Measurements from ENCODE around the gene RARA. TPM values are rescaled to one million over a fixed set of nuclear protein-coding genes. Genes with fewer than 3 reads are reported as not detected.

The RARA gene
- total and polyA plus RNA-seq, 2 of the 4 experiments (the other 2 are of a cell fraction) = 9.0 to 12.7 TPM

DNA sequence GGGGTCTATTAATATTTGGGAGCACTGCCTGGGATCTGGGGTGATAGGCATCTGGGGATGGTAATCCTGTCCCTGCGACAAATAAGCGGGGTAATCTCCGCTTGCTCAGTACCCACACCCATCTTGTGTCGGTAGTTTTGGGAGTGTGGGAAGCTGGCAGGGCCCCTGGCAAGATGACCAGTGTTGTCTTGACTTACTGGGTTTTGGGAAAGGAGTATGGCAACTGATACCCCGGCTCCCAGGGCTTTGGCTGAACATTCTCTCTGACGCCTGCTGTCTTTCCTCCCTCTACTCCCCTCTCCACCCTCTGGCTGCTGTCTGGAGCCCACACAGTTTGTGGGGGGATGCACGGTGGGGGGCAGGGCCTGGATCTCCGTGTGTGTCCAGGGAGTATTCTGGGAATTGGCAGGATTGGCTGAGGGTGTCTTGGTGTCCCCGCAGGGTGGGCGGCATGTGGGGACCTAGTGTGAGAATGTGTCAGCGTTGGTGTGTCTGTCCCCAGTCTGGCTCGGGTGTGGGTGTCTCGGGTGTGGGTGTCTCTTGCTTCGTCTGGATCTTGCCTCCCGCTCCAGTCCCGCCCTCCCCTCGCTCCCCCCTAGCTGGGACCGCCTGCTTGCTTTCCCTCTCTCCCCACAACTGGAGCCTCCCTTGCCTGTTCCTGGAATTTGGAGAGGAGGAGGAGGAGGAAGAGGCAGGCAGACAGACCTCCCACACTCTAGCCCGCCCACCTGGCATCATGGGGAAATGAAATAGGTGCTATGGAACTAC is 12.0 kb downstream of the RARA start:
- DNase-seq (no peak), ATAC-seq (ENCODE audit: low read depth) (no peak)
- TF ChIP-seq, protein P1, sequence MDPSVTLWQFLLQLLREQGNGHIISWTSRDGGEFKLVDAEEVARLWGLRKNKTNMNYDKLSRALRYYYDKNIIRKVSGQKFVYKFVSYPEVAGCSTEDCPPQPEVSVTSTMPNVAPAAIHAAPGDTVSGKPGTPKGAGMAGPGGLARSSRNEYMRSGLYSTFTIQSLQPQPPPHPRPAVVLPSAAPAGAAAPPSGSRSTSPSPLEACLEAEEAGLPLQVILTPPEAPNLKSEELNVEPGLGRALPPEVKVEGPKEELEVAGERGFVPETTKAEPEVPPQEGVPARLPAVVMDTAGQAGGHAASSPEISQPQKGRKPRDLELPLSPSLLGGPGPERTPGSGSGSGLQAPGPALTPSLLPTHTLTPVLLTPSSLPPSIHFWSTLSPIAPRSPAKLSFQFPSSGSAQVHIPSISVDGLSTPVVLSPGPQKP (IDR thresholded peaks at IDR 0.05; ENCODE audit: borderline replicate concordance, low read depth, low read length) = no peak
- peak; percentile 8; the same call in 1 of the 2 replicates for TF ChIP-seq MAZ (IDR thresholded peaks at IDR 0.05; ENCODE audit: borderline replicate concordance, low read depth, low read length)
- TF ChIP-seq, protein P2, sequence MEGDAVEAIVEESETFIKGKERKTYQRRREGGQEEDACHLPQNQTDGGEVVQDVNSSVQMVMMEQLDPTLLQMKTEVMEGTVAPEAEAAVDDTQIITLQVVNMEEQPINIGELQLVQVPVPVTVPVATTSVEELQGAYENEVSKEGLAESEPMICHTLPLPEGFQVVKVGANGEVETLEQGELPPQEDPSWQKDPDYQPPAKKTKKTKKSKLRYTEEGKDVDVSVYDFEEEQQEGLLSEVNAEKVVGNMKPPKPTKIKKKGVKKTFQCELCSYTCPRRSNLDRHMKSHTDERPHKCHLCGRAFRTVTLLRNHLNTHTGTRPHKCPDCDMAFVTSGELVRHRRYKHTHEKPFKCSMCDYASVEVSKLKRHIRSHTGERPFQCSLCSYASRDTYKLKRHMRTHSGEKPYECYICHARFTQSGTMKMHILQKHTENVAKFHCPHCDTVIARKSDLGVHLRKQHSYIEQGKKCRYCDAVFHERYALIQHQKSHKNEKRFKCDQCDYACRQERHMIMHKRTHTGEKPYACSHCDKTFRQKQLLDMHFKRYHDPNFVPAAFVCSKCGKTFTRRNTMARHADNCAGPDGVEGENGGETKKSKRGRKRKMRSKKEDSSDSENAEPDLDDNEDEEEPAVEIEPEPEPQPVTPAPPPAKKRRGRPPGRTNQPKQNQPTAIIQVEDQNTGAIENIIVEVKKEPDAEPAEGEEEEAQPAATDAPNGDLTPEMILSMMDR (conservative IDR thresholded peaks at IDR 0.05; ENCODE audit: low read depth, low read length) = no peak
- TF ChIP-seq MAFK (IDR thresholded peaks at IDR 0.05; ENCODE audit: low read depth, low read length) = no peak
- no peak for TF ChIP-seq CHD1 (IDR thresholded peaks at IDR 0.05; ENCODE audit: low read depth, low read length)
- Histone ChIP-seq H2BK15ac (ENCODE audit: low read depth, low read length) (peak overlapping the region; percentile 21; the same call in 1 of the 3 replicates), H2AK9ac (replicated peaks; ENCODE audit: low read depth, low read length, poor library complexity) (peak overlapping the region; percentile 21), H3K4me1 (ENCODE audit: control insufficient read depth, insufficient read depth, low read length) (peaks cover 60% of the 10 kb centered on the region), H3K9me3 (ENCODE audit: control insufficient read depth, insufficient read depth, low read length) (no peaks in the 10 kb centered on the region), H3K56ac (ENCODE audit: extremely low read depth, insufficient read depth, low read length) (no peak overlapping the region), H3K9ac (ENCODE audit: low read depth, low read length) (no peak overlapping the region), H2BK5ac (ENCODE audit: low read depth, low read length, poor library complexity, severe bottlenecking) (peak overlapping the region; percentile 4), H4K91ac (ENCODE audit: insufficient read depth, low read depth, low read length) (no peak overlapping the region), H4K8ac (ENCODE audit: low read depth in 2 of 2, low read length in 2 of 2) (peak overlapping the region in 1 of 2 experiments; percentile 53; a peak in 1 of 4 replicates), H2BK20ac (ENCODE audit: low read depth, low read length) (peak overlapping the region; percentile 22; the same call in 1 of the 2 replicates), H3K36me3 (ENCODE audit: control insufficient read depth, insufficient read depth, low read length) (no peaks in the 10 kb centered on the region), H2BK120ac (ENCODE audit: low read depth, low read length) (no peak overlapping the region), H4K5ac (ENCODE audit: low read depth, low read length) (peak overlapping the region; percentile 5; the same call in 1 of the 2 replicates), H2AK5ac (ENCODE audit: low read depth, low read length) (peak overlapping the region; percentile 72), H3K4ac (ENCODE audit: low read depth, low read length) (peak overlapping the region; percentile 63), H3K23ac (ENCODE audit: low read depth, low read length) (peak overlapping the region; percentile 66; the same call in 1 of the 2 replicates), H2AFZ (replicated peaks; ENCODE audit: low read length, poor library complexity) (peak overlapping the region; percentile 10), H3K14ac (replicated peaks; ENCODE audit: low read depth, low read length) (peak overlapping the region; percentile 13), H3K4me2 (ENCODE audit: low read depth, low read length) (peak overlapping the region; percentile 59; the same call in 1 of the 2 replicates), H3K27ac (ENCODE audit: insufficient read depth, low read length) (peak overlapping the region; percentile 10; the same call in 1 of the 2 replicates), H4K20me1 (ENCODE audit: insufficient read depth, low read length) (peaks cover 57% of the 10 kb centered on the region), H3K27me3 (ENCODE audit: control insufficient read depth, insufficient read depth, low read length) (no peaks in the 10 kb centered on the region), H3K4me3 (ENCODE audit: insufficient read depth, low read depth, low read length) (no peak overlapping the region), H3K79me1 (ENCODE audit: low read depth in 1 of 2, low read length in 2 of 2) (peaks cover 17 to 89% of the 10 kb centered on the region in 2 experiments), H3K18ac (ENCODE audit: low read depth, low read length) (no peak overlapping the region), H3K9me1 (ENCODE audit: insufficient read depth, low read length) (peaks cover 41% of the 10 kb centered on the region)
- BruUV-seq (replicated peaks) = no TSS peak
- no CpG with 5 or more reads among the region's 19 CpGs for WGBS, 2 experiments (ENCODE audit: extremely low coverage in 2 of 2, insufficient read length in 1 of 2)
- intact Hi-C loops (cut with micrococcal nuclease) = no loop called here
- POLR2A ChIA-PET (ENCODE audit: unreplicated experiment) = no interaction called here
- dilution Hi-C loops (cut with HindIII; ENCODE audit: low sequenced_read_pairs, unreplicated experiment) = no loop called here
- in situ Hi-C loops (cut with MboI; ENCODE audit: low sequenced_read_pairs) = no loop called here
- CTCF ChIA-PET = interaction anchor here (1.1 to 2.1 kb wide), 2 partner anchors 16 to 18 kb away, joined by 3 to 6 read pairs; no protein-coding TSS in a partner anchor

All from IMR-90 (cell line).